WTC11 (cell line): ENCODE measurements around the gene TMC6. TPM values are rescaled to one million over a fixed set of nuclear protein-coding genes. Genes with fewer than 3 reads are reported as not detected.

ENCODE experiments used
- ATAC-seq: fragments of 200-7000 bp; cut with Tn5 transposase; 2 replicates; pipeline ENCODE4 v1.10.0; 2021; ENCODE audit warnings: mild to moderate bottlenecking, moderate library complexity
- CTCF ChIA-PET: fragments of 300-600 bp; sonication (Branson Sonifier 250); formaldehyde crosslinking; loops from one replicate; lab custom pipeline; 2021; ENCODE audit warnings: antibody characterized with exemption; lab: Charles Lee
- POLR2A ChIA-PET: fragments of 350-600 bp; sonication (Branson Sonifier 250); formaldehyde crosslinking; loops from one replicate; lab custom pipeline; 2021; ENCODE audit warnings: antibody characterized with exemption; lab: Charles Lee
- DNase-seq: peaks from one replicate; pipeline ENCODE4 v3.0.0; 2021; ENCODE audit warnings: low spot score
- H3K27ac Mint-ChIP-seq: 2 replicates; pipeline ENCODE4 v1.8.0; 2021; ENCODE audit warnings: mixed read lengths
- H3K27me3 Mint-ChIP-seq: 2 replicates; pipeline ENCODE4 v1.8.0; 2021; ENCODE audit warnings: low read depth, mild to moderate bottlenecking, moderate library complexity, mixed read lengths
- H3K36me3 Mint-ChIP-seq: 2 replicates; pipeline ENCODE4 v1.8.0; 2021; ENCODE audit warnings: mixed read lengths
- H3K4me1 Mint-ChIP-seq: 2 replicates; pipeline ENCODE4 v1.8.0; 2022; ENCODE audit warnings: mixed read lengths
- H3K4me3 Mint-ChIP-seq: 2 replicates; pipeline ENCODE4 v1.8.0; 2021; ENCODE audit warnings: mild to moderate bottlenecking, moderate library complexity, mixed read lengths
- H3K9me3 Mint-ChIP-seq: 2 replicates; pipeline ENCODE4 v1.8.0; 2021; ENCODE audit warnings: mixed read lengths
- CREM ChIP-seq: sonication (generic); formaldehyde crosslinking; IDR thresholded peaks from 2 replicates; pipeline ENCODE4 v1.8.1; 2022; ENCODE audit warnings: mild to moderate bottlenecking, missing genetic modification reagents, moderate library complexity
- E2F5 ChIP-seq: sonication (generic); formaldehyde crosslinking; IDR thresholded peaks from 2 replicates; pipeline ENCODE4 v1.8.1; 2022; ENCODE audit warnings: mild to moderate bottlenecking, moderate library complexity, missing genetic modification reagents
- ESRRA ChIP-seq: sonication (generic); formaldehyde crosslinking; IDR thresholded peaks from 2 replicates; pipeline ENCODE4 v1.8.1; 2022; ENCODE audit warnings: mild to moderate bottlenecking, missing genetic modification reagents, borderline replicate concordance
- FOXJ3 ChIP-seq: sonication (generic); formaldehyde crosslinking; IDR thresholded peaks from 2 replicates; pipeline ENCODE4 v1.9.0; 2021; ENCODE audit warnings: missing genetic modification reagents, mild to moderate bottlenecking, borderline replicate concordance
- GABPB1 ChIP-seq: sonication (generic); formaldehyde crosslinking; IDR thresholded peaks from 2 replicates; pipeline ENCODE4 v1.8.1; 2023; ENCODE audit warnings: mild to moderate bottlenecking, missing genetic modification reagents
- MAX ChIP-seq: sonication (generic); formaldehyde crosslinking; IDR thresholded peaks from 2 replicates; pipeline ENCODE4 v1.8.0; 2022; ENCODE audit warnings: mild to moderate bottlenecking, missing genetic modification reagents
- MYBL2 ChIP-seq: sonication (generic); formaldehyde crosslinking; IDR thresholded peaks from 2 replicates; pipeline ENCODE4 v1.8.1; 2023; ENCODE audit warnings: mild to moderate bottlenecking, moderate library complexity, missing genetic modification reagents
- NFYB ChIP-seq: sonication (generic); formaldehyde crosslinking; conservative IDR thresholded peaks from 2 replicates; pipeline ENCODE4 v1.8.0; 2022; ENCODE audit warnings: low read depth, missing genetic modification reagents
- SP1 ChIP-seq: sonication (generic); formaldehyde crosslinking; conservative IDR thresholded peaks from 2 replicates; pipeline ENCODE4 v1.8.1; 2022; ENCODE audit warnings: missing genetic modification reagents
- TEAD1 ChIP-seq: sonication (generic); formaldehyde crosslinking; IDR thresholded peaks from 2 replicates; pipeline ENCODE4 v1.8.0; 2022; ENCODE audit warnings: mild to moderate bottlenecking, missing genetic modification reagents
- ZMAT4 ChIP-seq: fragments of 250-450 bp; sonication (Bioruptor Pico); IDR thresholded peaks from 2 replicates; pipeline ENCODE4 v1.9.0; 2021; ENCODE audit warnings: mild to moderate bottlenecking
- ZNF416 ChIP-seq: fragments of 250-450 bp; sonication (Bioruptor Pico); IDR thresholded peaks from 2 replicates; pipeline ENCODE4 v1.9.0; 2021; ENCODE audit warnings: mild to moderate bottlenecking, inconsistent platforms
- total RNA-seq: library from RNA; stranded (reverse); gene quantifications from 3 replicates; pipeline ENCODE4 v1.2.3, GENCODE V29; 2021
- TF ChIP-seq, protein P1 (sequence below): fragments of 200-600 bp; IDR thresholded peaks from 2 replicates; pipeline ENCODE4 v1.8.0; 2022; ENCODE audit warnings: antibody characterized with exemption
- TF ChIP-seq, protein P2 (sequence below): sonication (generic); formaldehyde crosslinking; IDR thresholded peaks from 2 replicates; pipeline ENCODE4 v1.8.1; 2023; ENCODE audit warnings: mild to moderate bottlenecking, moderate library complexity, missing genetic modification reagents
- TF ChIP-seq, protein P3 (sequence below): sonication (generic); formaldehyde crosslinking; IDR thresholded peaks from 2 replicates; pipeline ENCODE4 v1.8.1; 2022; ENCODE audit warnings: low read depth, missing genetic modification reagents, borderline replicate concordance

The TMC6 gene
- total RNA-seq, 1 experiment from 2014 or later = 120 TPM

DNA sequence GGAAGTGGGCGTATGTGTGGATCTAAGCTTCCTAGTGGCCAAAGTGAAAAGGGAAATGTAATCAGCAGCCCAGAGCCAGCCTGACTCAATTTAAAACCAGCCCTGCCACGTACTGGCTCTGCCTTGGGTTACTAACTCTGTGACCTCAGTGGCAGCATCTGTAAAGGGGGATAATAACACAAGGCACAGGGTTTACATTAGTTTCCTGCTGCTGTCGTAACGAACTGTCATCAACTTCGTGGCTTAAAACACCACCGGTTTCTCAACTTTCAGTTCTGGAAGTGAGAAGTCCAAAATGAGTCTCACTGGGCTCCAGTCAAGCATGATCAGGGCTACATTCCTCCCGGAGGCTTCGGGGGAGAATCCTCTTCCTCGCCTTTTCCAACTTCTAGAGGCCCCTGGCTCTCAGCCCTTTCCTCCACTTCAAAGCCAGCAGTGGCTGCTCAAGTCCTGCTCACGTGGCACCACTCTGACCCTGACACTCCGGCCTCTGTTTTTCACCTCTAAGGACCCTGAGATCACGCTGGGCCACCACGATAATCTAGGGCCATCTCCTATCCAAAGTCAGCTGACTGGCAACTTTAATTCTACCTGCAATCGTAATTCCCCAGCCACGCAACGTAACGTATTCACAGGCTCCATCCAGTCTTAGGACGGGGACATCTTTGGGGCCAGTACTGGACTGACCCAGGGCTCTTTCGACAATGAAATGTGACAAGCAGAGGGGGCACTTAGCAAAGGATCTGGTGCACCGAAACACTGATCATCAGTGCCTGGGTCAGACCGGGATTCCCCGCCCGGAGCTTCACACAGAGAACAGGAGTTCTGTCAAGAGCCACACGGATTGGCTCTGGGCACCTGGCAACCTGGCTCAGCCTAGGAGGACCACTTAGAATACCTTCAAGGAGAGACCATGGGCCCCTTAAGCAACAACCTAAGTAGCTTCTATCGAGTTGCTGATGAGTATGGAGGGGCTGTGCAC, 14.5 kb downstream of the TMC6 start (continued):
- no peak for TF ChIP-seq ZNF416 (CRISPR knock-in tag)
- TF ChIP-seq FOXJ3 = no peak
- no peak for TF ChIP-seq CREM (CRISPR knock-in tag)

DNA sequence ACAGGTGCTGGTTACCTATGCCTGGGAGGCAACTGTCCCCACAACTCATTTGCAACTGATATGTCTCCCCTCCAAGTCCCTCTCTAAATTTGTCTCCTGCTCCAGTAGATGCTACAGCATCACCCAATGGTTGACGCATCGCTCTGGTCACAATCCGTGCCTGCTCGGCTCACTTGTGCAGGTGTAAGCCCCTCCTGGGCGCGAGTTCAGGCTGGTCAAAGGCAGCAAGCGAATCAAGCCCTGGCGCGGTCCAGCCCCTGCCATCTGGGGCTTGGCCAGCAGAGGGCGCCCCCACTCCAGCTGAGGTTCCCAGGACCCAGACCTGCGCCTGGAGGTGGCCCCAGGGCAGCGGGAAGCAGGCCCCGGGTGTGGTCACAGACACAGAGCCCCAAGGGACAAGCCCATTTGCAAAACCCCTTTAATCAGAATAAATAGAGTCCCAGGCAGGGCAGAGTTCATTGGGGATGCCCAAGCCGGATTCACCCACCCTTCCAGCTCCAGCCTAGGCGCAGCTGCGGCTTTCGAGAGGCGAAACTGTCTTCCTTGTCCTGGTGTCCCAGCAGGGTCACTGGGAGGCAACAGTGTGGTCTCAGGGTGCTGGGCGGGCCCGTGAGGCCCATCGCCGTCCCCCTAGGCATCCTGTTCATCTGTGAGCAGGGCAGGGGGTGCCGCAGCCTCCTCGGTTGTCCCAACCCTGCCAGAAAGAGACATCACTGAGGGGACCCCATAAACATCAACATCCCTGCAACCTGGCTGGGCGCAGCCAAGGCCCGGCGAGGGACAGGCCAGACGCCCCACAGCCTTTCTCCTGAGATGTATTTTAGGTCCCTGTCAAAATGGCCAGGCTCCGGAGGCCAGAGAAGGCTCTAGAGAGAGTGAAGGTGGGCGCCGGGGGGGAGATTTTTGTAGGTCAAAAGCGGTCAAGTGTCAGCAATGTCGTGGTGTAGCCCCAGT, 15.8 kb downstream of the TMC6 start:
- Mint-ChIP-seq H3K36me3 (peaks cover 8% of the 10 kb centered on the region), H3K27me3 (no peaks in the 10 kb centered on the region)
- POLR2A ChIA-PET = interaction anchor here (0.7 kb wide), 1 partner anchor 64 kb away, joined by 4 read pairs; no protein-coding TSS in a partner anchor
- TF ChIP-seq TEAD1 = 0 out of 2 replicates have a peak, but pooled peaks have one; percentile 47
- TF ChIP-seq, protein P1, sequence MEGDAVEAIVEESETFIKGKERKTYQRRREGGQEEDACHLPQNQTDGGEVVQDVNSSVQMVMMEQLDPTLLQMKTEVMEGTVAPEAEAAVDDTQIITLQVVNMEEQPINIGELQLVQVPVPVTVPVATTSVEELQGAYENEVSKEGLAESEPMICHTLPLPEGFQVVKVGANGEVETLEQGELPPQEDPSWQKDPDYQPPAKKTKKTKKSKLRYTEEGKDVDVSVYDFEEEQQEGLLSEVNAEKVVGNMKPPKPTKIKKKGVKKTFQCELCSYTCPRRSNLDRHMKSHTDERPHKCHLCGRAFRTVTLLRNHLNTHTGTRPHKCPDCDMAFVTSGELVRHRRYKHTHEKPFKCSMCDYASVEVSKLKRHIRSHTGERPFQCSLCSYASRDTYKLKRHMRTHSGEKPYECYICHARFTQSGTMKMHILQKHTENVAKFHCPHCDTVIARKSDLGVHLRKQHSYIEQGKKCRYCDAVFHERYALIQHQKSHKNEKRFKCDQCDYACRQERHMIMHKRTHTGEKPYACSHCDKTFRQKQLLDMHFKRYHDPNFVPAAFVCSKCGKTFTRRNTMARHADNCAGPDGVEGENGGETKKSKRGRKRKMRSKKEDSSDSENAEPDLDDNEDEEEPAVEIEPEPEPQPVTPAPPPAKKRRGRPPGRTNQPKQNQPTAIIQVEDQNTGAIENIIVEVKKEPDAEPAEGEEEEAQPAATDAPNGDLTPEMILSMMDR = peak; percentile 99
- peak; percentile 66; the same call in 1 of the 2 replicates for TF ChIP-seq SP1 (CRISPR knock-in tag)
- TF ChIP-seq MAX = peak; percentile 42; the same call in 1 of the 2 replicates
- TF ChIP-seq NFYB = no peak
- no peak for TF ChIP-seq E2F5 (CRISPR knock-in tag)
- TF ChIP-seq GABPB1 = 0 out of 2 replicates have a peak, but pooled peaks have one; percentile 35
- TF ChIP-seq, all 79 proteins: peak for 5
- CTCF ChIA-PET = interaction anchor here (0.7 to 4.2 kb wide), 12 partner anchors 14 to 138 kb away, joined by 3 to 24 read pairs (median 4); partner anchors contain the start of gene TMC8
- peak; percentile 94 for DNase-seq
- H3K4me1 Mint-ChIP-seq = peaks cover 2% of the 10 kb centered on the region; the same call in 1 of the 2 replicates
- H3K9me3 Mint-ChIP-seq = no peaks in the 10 kb centered on the region
- ATAC-seq = peak; percentile 87
- peak overlapping the region; percentile 99 for H3K27ac Mint-ChIP-seq
- no peak overlapping the region for H3K4me3 Mint-ChIP-seq

- no peaks in the 10 kb centered on the region for H3K9me3 Mint-ChIP-seq
- peaks cover 2% of the 10 kb centered on the region; the same call in 1 of the 2 replicates for H3K4me1 Mint-ChIP-seq
- H3K27me3 Mint-ChIP-seq = no peaks in the 10 kb centered on the region
- no peak overlapping the region for H3K4me3 Mint-ChIP-seq
- ATAC-seq (peak; percentile 3; the same call in 1 of the 2 replicates), DNase-seq (no peak)
- ChIA-PET POLR2A (no interaction called here), CTCF (interaction anchor here (1.0 to 4.2 kb wide), 8 partner anchors 15 to 139 kb away, joined by 3 to 24 read pairs (median 4); no protein-coding TSS in a partner anchor)
- peaks cover 7% of the 10 kb centered on the region for H3K36me3 Mint-ChIP-seq
- no peak for TF ChIP-seq NFYB
- no peak for TF ChIP-seq ZMAT4 (CRISPR knock-in tag)
- TF ChIP-seq FOXJ3 = no peak
- TF ChIP-seq, protein P2, sequence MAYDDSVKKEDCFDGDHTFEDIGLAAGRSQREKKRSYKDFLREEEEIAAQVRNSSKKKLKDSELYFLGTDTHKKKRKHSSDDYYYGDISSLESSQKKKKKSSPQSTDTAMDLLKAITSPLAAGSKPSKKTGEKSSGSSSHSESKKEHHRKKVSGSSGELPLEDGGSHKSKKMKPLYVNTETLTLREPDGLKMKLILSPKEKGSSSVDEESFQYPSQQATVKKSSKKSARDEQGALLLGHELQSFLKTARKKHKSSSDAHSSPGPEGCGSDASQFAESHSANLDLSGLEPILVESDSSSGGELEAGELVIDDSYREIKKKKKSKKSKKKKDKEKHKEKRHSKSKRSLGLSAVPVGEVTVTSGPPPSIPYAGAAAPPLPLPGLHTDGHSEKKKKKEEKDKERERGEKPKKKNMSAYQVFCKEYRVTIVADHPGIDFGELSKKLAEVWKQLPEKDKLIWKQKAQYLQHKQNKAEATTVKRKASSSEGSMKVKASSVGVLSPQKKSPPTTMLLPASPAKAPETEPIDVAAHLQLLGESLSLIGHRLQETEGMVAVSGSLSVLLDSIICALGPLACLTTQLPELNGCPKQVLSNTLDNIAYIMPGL = no peak
- no peak for TF ChIP-seq ESRRA (CRISPR knock-in tag)
- TF ChIP-seq, protein P3, sequence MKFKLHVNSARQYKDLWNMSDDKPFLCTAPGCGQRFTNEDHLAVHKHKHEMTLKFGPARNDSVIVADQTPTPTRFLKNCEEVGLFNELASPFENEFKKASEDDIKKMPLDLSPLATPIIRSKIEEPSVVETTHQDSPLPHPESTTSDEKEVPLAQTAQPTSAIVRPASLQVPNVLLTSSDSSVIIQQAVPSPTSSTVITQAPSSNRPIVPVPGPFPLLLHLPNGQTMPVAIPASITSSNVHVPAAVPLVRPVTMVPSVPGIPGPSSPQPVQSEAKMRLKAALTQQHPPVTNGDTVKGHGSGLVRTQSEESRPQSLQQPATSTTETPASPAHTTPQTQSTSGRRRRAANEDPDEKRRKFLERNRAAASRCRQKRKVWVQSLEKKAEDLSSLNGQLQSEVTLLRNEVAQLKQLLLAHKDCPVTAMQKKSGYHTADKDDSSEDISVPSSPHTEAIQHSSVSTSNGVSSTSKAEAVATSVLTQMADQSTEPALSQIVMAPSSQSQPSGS (CRISPR knock-in tag) = no peak
- TF ChIP-seq MYBL2 (CRISPR knock-in tag) = no peak
- H3K27ac Mint-ChIP-seq = peak overlapping the region; percentile 99
Observed at GRCh38 chr17:78111727-78112517, 16.6 kb downstream of the TMC6 start.
